ENCODE results near the gene ASAH2. TPM values are rescaled to one million over a fixed set of nuclear protein-coding genes. Genes with fewer than 3 reads are reported as not detected.

Gene ASAH2
- total RNA-seq, 1 experiment from 2014 or later: 4.6 TPM

DNA sequence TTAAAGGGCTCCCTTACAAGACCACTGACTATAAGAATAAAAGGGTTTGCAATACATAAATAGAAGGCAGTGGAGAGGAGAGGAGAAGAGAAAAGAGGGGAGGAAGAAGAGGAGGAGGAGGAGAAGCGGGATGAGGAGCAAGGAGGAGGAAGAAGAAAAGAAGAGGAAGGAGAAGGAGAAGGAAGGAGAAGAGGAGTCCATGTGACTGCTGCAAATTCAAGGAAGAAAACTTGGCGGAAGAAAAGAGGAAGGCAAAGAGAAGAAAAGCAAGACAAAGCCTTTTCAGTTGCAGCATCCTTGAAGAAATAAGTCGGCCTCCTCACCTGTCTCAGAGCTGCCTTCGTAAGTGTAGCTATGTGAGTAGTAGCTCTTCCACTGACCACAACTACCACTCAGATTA is 22.6 kb downstream of the ASAH2 start:
- H3K9ac ChIP-seq (ENCODE audit: extremely low read depth, insufficient read length, low read length): no peak overlapping the region
- no peaks in the 10 kb centered on the region for H3K79me2 ChIP-seq (ENCODE audit: insufficient read depth, low read length)
- H3K23me2 ChIP-seq (ENCODE audit: insufficient read length, low read depth, low read length, poor library complexity, severe bottlenecking): no peaks in the 10 kb centered on the region
- Mint-ChIP-seq H3K4me3 (no peak overlapping the region), H3K36me3 (ENCODE audit: insufficient read depth in 1 of 3, low read depth in 3 of 3) (no peaks in the 10 kb centered on the region), H3K4me1 (0 out of 4 replicates have a peak, but pooled peaks cover 0 to 3% of the 10 kb centered on the region in 2 experiments), H3K27ac (no peak overlapping the region; a peak in 1 of 7 replicates), H3K9me3 (no peaks in the 10 kb centered on the region), H3K27me3 (ENCODE audit: low read depth) (peaks cover 2% of the 10 kb centered on the region)
- H4K5ac ChIP-seq (ENCODE audit: insufficient read length, low read depth, low read length): no peak overlapping the region
- H3K23ac ChIP-seq (ENCODE audit: insufficient read length, low read depth, low read length): no peak overlapping the region
- no peaks in the 10 kb centered on the region for H4K20me1 ChIP-seq (ENCODE audit: control insufficient read depth, insufficient read depth, insufficient read length)
- H3K4ac ChIP-seq (ENCODE audit: low read depth, low read length): no peak overlapping the region
- H3K4me1 ChIP-seq (ENCODE audit: insufficient read depth, low read length): no peaks in the 10 kb centered on the region
- TF ChIP-seq, protein P1, sequence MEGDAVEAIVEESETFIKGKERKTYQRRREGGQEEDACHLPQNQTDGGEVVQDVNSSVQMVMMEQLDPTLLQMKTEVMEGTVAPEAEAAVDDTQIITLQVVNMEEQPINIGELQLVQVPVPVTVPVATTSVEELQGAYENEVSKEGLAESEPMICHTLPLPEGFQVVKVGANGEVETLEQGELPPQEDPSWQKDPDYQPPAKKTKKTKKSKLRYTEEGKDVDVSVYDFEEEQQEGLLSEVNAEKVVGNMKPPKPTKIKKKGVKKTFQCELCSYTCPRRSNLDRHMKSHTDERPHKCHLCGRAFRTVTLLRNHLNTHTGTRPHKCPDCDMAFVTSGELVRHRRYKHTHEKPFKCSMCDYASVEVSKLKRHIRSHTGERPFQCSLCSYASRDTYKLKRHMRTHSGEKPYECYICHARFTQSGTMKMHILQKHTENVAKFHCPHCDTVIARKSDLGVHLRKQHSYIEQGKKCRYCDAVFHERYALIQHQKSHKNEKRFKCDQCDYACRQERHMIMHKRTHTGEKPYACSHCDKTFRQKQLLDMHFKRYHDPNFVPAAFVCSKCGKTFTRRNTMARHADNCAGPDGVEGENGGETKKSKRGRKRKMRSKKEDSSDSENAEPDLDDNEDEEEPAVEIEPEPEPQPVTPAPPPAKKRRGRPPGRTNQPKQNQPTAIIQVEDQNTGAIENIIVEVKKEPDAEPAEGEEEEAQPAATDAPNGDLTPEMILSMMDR (conservative IDR thresholded peaks at IDR 0.05): no peak
- H3K27me3 ChIP-seq (ENCODE audit: insufficient read depth, low read length): no peaks in the 10 kb centered on the region
- no peak overlapping the region for H2BK12ac ChIP-seq (ENCODE audit: insufficient read length, low read depth, low read length)
- no peak overlapping the region for H2AFZ ChIP-seq (ENCODE audit: low read length)
- no peak overlapping the region for H3K14ac ChIP-seq (ENCODE audit: insufficient read depth, low read length)
- no peak overlapping the region for H4K8ac ChIP-seq (replicated peaks; ENCODE audit: insufficient read length, low read depth, low read length)
- WGBS (ENCODE audit: extremely low coverage, insufficient read length, low lambda C conversion rate): no CpG with 5 or more reads among the region's 4 CpGs
- H4K91ac ChIP-seq (ENCODE audit: insufficient read length, low read depth, low read length): no peak overlapping the region
- no peaks in the 10 kb centered on the region for H3K79me1 ChIP-seq (ENCODE audit: insufficient read depth, low read depth, low read length, poor library complexity, severe bottlenecking)
- no peak for DNase-seq
- H3K9me3 ChIP-seq (ENCODE audit: control insufficient read depth, low read depth, low read length): no peaks in the 10 kb centered on the region
- H2BK120ac ChIP-seq (ENCODE audit: low read depth, low read length, poor library complexity, severe bottlenecking): no peak overlapping the region
- no peak overlapping the region for H2BK15ac ChIP-seq (ENCODE audit: low read depth, low read length)
- H2BK5ac ChIP-seq (ENCODE audit: insufficient read length, low read length): no peak overlapping the region
- no peak overlapping the region for H3K18ac ChIP-seq (ENCODE audit: insufficient read length, low read depth, low read length)
- H3K56ac ChIP-seq (ENCODE audit: insufficient read length, low read depth, low read length): no peak overlapping the region
- no peak overlapping the region for H3T11ph ChIP-seq (ENCODE audit: low read length)
- H2BK20ac ChIP-seq (ENCODE audit: low read depth, low read length, poor library complexity, severe bottlenecking): no peak overlapping the region
- no peak overlapping the region for H2AK5ac ChIP-seq (ENCODE audit: insufficient read length, low read length)
- no peak overlapping the region for H3K27ac ChIP-seq (ENCODE audit: insufficient read length, low read depth, low read length)
- no peak overlapping the region for H3K4me2 ChIP-seq (ENCODE audit: insufficient read depth, insufficient read length, low read length)
